Panc1 (cell line): ENCODE data around the gene COL28A1. TPM values are rescaled to one million over a fixed set of nuclear protein-coding genes. Genes with fewer than 3 reads are reported as not detected.

Experiments
- ATAC-seq: fragments of 200-7000 bp; cut with Tn5 transposase; 2 replicates; pipeline ENCODE4 v1.9.1; 2020; ENCODE audit warnings: mild to moderate bottlenecking, moderate library complexity
- BruUV-seq: library from RNA; stranded (reverse); fragments of 400-500 nt; replicated peaks from 2 replicates; lab custom pipeline; 2021; lab: Mats Ljungman, UMichigan
- CTCF ChIA-PET: fragments of 300-600 bp; sonication (Branson Sonifier 250); formaldehyde crosslinking; loops from one replicate; lab custom pipeline; 2022; ENCODE audit warnings: antibody characterized with exemption; lab: Charles Lee
- POLR2A ChIA-PET: fragments of 300-600 bp; sonication (Branson Sonifier 250); formaldehyde crosslinking; loops from one replicate; lab custom pipeline; 2022; ENCODE audit warnings: antibody characterized with exemption; lab: Charles Lee
- DNase-seq: peaks from one replicate; pipeline ENCODE4 v3.0.0-alpha.2; 2010; ENCODE audit warnings: low read depth, low spot score
- H3K27ac ChIP-seq: 2 replicates; pipeline ENCODE4 v1.5.1; 2011; ENCODE audit warnings: mild to moderate bottlenecking, low read length, inconsistent platforms
- H3K27me3 ChIP-seq: fragments of 200-500 bp; sonication (Bioruptor generic); 2 replicates; pipeline ENCODE4 v1.6.0; 2014; ENCODE audit warnings: low read length, inconsistent platforms; ENCODE audit not compliant: control insufficient read depth, insufficient read depth
- H3K36me3 ChIP-seq: fragments of 200-500 bp; sonication (Bioruptor generic); 2 replicates; pipeline ENCODE4 v1.5.1; 2014; ENCODE audit warnings: inconsistent platforms, mild to moderate bottlenecking, low read length, moderate library complexity; ENCODE audit not compliant: control insufficient read depth, insufficient read depth
- H3K4me1 ChIP-seq: 2 replicates; pipeline ENCODE4 v1.5.1; 2011; ENCODE audit warnings: inconsistent platforms, mild to moderate bottlenecking, low read length, moderate library complexity; ENCODE audit not compliant: control insufficient read depth, insufficient read depth
- H3K4me3 ChIP-seq, 2 experiments: 2 replicates each; pipeline ENCODE4 v1.5.1; 2011 to 2012; ENCODE audit warnings: low read depth in 2 of 2, low read length in 2 of 2, mild to moderate bottlenecking in 2 of 2, inconsistent platforms in 1 of 2, moderate library complexity in 1 of 2
- H3K9me3 ChIP-seq: fragments of 200-500 bp; sonication (Bioruptor generic); 2 replicates; pipeline ENCODE4 v1.5.1; 2014; ENCODE audit warnings: low read depth, mild to moderate bottlenecking, inconsistent platforms, low read length, moderate library complexity; ENCODE audit not compliant: control insufficient read depth, insufficient read depth
- CTCF ChIP-seq: fragments of 450-650 bp; IDR thresholded peaks from 2 replicates; pipeline ENCODE4 v1.5.1; 2017; ENCODE audit warnings: mild to moderate bottlenecking
- POLR2AphosphoS5 ChIP-seq: IDR thresholded peaks from 2 replicates; pipeline ENCODE4 v1.6.1; 2012; ENCODE audit warnings: mild to moderate bottlenecking, low read depth, low read length, moderate library complexity
- REST ChIP-seq, 2 experiments: IDR thresholded peaks; 2 replicates each; pipeline ENCODE4 v1.6.1; 2011 to 2012; ENCODE audit warnings: low read depth in 2 of 2, control low read depth in 1 of 2, low read length in 1 of 2, mild to moderate bottlenecking in 1 of 2, moderate library complexity in 1 of 2; ENCODE audit not compliant: insufficient read depth in 1 of 2
- SIN3A ChIP-seq: IDR thresholded peaks from 2 replicates; pipeline ENCODE4 v1.6.1; 2012; ENCODE audit warnings: low read depth, mild to moderate bottlenecking, low read length, moderate library complexity, borderline replicate concordance; ENCODE audit not compliant: insufficient read depth
- TCF7L2 ChIP-seq: IDR thresholded peaks from 2 replicates; pipeline ENCODE4 v1.6.1; 2011; ENCODE audit warnings: mild to moderate bottlenecking, low read depth, low read length, inconsistent platforms
- in situ Hi-C: cut with HindIII; loops from 2 replicates; pipeline ENCODE4 v1.10.0; 2016; ENCODE audit warnings: low sequenced_read_pairs, low pct_unique_long_range_greater_than_20kb
- intact Hi-C: fragments of 100-400 bp; cut with micrococcal nuclease; formaldehyde crosslinking; loops from one replicate; pipeline ENCODE4 v1.10.0; 2022; ENCODE audit not compliant: unreplicated experiment
- total RNA-seq: library from RNA; stranded (reverse); gene quantifications from one replicate; pipeline ENCODE4 v1.2.1, GENCODE V29; 2021; ENCODE audit not compliant: unreplicated experiment

Gene COL28A1
- total RNA-seq, 1 experiment from 2014 or later, result not detected

- intact Hi-C loops, result loop anchor here (10.0 kb wide), 1 partner anchor 231 kb away; the partner anchor contains the start of gene C1GALT1
- CTCF ChIA-PET, result interaction anchor here (1.0 kb wide), 1 partner anchor 880 kb away, joined by 3 read pairs; no protein-coding TSS in a partner anchor
- in situ Hi-C loops, result no loop called here
- TF ChIP-seq SIN3A (no peak), TCF7L2 (no peak), REST (IDR thresholded peaks at IDR 0.05; ENCODE audit: insufficient read depth in 1 of 2, low read depth in 2 of 2, low read length in 1 of 2) (no peak), CTCF (no peak), POLR2AphosphoS5 (no peak)
- Histone ChIP-seq H3K27me3 (no peaks in the 10 kb centered on the region), H3K4me3 (no peak overlapping the region), H3K27ac (no peak overlapping the region), H3K4me1 (no peaks in the 10 kb centered on the region), H3K36me3 (no peaks in the 10 kb centered on the region), H3K9me3 (no peaks in the 10 kb centered on the region)
- no peak for DNase-seq
- BruUV-seq, result no TSS peak
- ATAC-seq, result peak; percentile 85
- POLR2A ChIA-PET, result no interaction called here
Measured at GRCh38 chr7:7416031-7416858, 119.4 kb downstream of the COL28A1 start.

GRCh38 chr7:7414791-7415603 lies 120.7 kb downstream of the COL28A1 start:
- Histone ChIP-seq H3K36me3 (no peaks in the 10 kb centered on the region), H3K4me3 (no peak overlapping the region), H3K4me1 (no peaks in the 10 kb centered on the region), H3K27me3 (no peaks in the 10 kb centered on the region), H3K9me3 (no peaks in the 10 kb centered on the region), H3K27ac (no peak overlapping the region)
- CTCF ChIA-PET, result no interaction called here
- BruUV-seq, result no TSS peak
- in situ Hi-C loops (no loop called here), intact Hi-C loops (loop anchor here (10.0 kb wide), 1 partner anchor 230 kb away; the partner anchor contains the start of gene C1GALT1)
- POLR2A ChIA-PET, result no interaction called here
- no peak for DNase-seq
- ATAC-seq, result no peak
- TF ChIP-seq POLR2AphosphoS5 (no peak), REST (IDR thresholded peaks at IDR 0.05; ENCODE audit: insufficient read depth in 1 of 2, low read depth in 2 of 2, low read length in 1 of 2) (no peak), CTCF (no peak), TCF7L2 (no peak), SIN3A (no peak)
